ENCODE measurements around the gene SPECC1.
"Not testable (repeated sequence)": the region's sequence is repeated elsewhere in the genome, so short reads cannot be mapped to it uniquely, and the experiment has no call there.

The SPECC1 gene

GRCh38 chr17:20174588-20175265, 165.6 kb downstream of the SPECC1 start:
- no peak for DNase-seq (ENCODE audit: low read depth)

GRCh38 chr17:20179041-20179440, 169.9 kb downstream of the SPECC1 start:
- no peak for DNase-seq (ENCODE audit: low read depth)

DNA sequence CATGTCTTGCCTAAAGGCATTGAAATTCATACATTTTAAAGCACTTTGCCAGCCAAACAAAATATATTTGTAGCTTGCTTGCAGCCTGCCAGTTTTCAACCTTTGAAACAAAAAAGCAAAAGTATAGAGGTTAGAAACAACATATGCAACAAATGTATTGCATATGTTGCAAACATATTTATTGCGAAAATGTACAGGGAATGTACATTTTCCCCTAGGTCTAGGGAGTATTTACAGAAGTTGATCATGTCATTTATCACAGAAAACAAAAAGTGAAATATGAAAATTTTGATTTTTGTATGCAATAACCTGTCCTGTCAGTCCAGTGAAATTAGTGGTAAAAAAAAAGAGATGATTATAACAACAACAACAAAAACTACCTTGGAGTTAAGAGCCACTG, 171.5 kb downstream of the SPECC1 start:
- no peak for DNase-seq (ENCODE audit: low read depth)

DNA sequence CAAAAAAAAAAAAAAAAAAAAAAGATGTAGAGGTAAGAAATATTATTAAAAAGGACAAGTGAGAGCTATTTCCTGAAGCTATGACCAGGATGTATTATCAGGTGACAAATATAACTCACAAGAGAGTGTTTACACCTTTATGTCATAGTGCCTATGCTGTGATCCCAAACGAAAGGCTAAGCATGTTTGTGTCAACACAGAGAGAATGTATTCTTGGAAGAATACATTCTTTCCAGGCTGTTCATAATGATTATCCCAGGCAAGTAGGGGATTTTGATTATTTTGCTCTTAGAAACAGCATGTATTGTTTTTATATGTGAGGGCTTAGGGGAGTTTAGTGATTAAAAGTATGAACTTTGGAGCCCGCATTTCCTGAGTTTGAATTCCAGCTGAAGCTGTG, 175.0 kb downstream of the SPECC1 start:
- DNase-seq (ENCODE audit: low read depth) = no peak

GRCh38 chr17:20184977-20185619, 175.9 kb downstream of the SPECC1 start:
- DNase-seq (ENCODE audit: low read depth) = no peak

GRCh38 chr17:20187049-20187448, 177.9 kb downstream of the SPECC1 start:
- DNase-seq (ENCODE audit: low read depth) = no peak

- DNase-seq (ENCODE audit: low read depth) = no peak
Measured at GRCh38 chr17:20189302-20189701, 180.1 kb downstream of the SPECC1 start.

- DNase-seq (ENCODE audit: low read depth) = no peak
Measured at GRCh38 chr17:20189979-20190378, 180.8 kb downstream of the SPECC1 start.

DNA sequence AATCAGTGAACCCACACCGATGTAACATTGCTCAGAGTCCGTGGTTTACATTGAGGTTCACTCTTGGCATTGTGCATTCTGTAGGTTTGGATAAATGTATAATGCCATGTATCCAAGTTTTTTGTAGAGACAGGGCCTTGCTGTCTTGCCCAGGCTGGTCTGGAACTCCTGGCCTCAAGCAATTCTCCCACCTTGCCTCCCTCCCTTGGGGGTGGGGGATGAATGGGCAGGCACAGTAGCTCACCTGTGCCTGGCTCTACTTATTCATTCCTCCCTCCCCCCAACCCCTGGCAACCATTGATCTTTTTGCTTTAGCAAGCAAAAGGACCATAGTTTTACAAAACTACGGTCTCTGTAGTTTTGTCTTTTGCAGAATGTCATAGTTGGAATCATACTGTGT, 181.4 kb downstream of the SPECC1 start:
- DNase-seq (ENCODE audit: low read depth) = no peak

DNA sequence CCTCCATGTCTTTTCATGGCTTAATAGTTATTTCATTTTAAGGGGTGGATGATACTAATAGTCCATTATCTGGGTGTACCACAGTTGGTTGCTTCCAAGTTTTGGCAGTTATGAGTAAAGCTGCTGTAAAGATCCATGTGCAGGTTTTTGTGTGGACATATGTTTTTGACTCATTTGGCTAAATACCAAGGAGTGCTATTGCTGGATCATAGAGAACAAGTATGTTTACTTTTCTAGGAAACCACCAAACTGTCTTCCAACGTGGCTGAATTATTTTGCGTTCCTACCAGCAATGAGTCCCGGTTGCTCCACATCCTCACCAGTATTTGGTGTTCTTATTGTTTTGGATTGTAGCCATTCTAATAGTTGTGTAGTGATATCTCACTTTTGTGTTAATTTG, 181.9 kb downstream of the SPECC1 start:
- peak; percentile 63 for DNase-seq (ENCODE audit: low read depth)

DNA sequence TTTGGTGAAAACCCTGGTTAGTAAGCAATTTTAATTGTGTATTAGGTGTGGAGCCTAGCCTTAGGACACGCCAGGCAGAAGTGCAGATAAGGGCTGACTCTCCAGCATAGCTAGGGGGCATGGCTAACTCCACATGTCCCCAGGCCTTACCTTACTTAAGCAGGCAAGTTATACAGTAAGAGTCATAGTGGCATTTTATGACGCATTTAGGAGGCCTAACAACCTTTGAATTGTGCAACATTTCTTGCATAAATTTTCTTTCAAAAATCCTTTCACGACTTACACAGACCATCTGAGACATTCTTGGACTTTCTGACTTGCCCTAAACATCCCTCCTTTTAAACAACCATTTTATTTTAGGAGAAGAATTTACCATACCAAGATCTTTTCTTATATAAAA, 187.1 kb downstream of the SPECC1 start:
- not testable (repeated sequence) for DNase-seq (ENCODE audit: low read depth)

DNA sequence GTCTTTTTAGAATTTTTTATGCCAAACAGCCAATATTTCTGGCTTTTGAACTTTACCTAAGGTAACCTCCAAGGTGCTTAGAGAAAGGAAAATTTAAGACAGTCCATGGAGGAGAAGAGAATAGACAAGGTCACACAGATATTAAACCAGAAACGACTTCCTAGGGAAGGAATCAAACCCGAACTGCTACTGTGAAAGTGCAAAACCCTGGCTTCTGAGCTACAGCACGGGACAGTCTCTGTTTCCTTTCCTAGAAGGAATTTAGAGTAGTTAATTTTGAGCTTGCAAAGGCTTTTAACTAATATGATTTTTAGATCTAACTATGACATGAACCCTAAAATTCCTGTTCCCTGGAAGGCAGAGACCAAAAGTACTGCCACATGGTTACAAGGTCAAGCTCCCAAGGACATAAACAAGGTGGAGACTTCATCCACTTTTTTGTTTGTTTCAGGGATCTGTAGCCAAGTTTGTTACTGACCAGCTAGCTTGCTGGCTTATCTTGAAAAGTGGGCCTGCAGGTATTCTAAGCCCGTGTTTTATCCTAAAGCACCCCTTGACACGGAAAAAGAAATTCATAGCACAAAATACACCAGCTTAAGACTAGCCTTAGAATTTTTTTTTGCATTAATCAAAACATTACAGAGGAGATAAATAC, 188.2 kb downstream of the SPECC1 start:
- no peak for DNase-seq (ENCODE audit: low read depth)

GRCh38 chr17:20200016-20200795, 191.0 kb downstream of the SPECC1 start:
- DNase-seq (ENCODE audit: low read depth) = no peak

GRCh38 chr17:20200865-20201458, 191.8 kb downstream of the SPECC1 start:
- DNase-seq (ENCODE audit: low read depth) = no peak

DNA sequence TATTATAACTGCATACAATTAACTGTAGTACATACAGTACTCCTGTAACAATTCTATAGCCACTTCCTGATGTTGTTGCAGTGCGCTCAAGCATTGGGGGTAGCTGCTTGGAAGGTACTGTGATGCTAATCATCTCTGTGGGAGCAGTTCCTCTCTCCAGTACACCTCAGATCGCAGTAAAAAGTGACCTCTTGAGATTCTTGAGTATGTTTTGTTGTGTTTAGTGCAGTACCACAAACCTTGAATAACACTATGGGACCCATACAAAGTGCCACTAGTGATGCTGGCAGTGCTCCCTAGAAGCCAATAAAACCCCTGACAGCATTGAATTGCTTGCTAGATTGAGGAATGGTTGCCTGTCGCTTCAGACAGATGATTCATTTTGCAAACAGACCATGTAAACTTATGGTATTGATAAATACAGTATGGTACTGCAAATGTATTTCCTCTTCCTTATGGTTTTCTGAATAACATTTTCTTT, 193.0 kb downstream of the SPECC1 start:
- DNase-seq (ENCODE audit: low read depth) = no peak

GRCh38 chr17:20203018-20203417, 193.9 kb downstream of the SPECC1 start:
- DNase-seq (ENCODE audit: low read depth) = no peak

DNA sequence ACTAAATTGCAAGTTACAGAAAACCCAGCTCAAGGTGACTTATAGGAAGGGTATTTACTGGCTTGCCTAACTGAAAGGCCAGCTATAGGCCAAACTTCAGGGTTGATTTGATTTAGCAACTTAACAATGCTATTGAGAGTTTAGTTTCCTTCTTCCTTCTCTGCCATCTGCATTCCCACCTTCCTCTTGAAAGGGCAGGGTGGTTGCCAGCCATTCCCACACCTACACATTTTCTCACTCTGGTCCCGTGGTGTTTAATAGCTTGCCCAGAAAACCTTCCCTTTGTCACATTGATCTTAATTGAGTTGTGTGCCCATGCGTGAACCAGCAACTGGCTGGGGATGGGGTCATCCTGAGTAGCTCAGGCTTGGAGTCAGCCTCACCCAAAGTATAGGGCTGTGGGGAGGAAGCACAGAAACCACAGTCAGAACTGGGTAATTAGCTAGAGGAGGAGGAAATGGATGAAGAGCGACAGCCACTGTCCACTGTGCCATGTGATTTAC, 194.7 kb downstream of the SPECC1 start:
- DNase-seq (ENCODE audit: low read depth) = no peak

DNA sequence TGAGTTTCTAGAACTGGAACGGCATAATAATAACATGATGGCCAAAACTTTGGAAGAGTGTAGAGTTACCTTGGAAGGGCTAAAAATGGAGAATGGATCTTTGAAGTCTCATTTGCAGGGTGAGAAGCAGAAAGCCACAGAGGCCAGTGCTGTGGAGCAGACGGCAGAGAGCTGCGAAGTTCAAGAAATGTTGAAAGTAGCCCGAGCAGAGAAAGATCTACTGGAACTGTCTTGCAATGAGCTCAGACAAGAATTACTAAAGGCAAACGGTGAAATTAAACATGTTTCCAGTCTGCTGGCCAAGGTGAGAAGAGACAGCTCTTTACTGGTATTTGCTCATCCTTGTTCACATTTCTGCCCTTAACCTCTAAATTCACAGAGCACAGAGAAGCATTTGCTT, 196.4 kb downstream of the SPECC1 start:
- DNase-seq (ENCODE audit: low read depth) = no peak

DNA sequence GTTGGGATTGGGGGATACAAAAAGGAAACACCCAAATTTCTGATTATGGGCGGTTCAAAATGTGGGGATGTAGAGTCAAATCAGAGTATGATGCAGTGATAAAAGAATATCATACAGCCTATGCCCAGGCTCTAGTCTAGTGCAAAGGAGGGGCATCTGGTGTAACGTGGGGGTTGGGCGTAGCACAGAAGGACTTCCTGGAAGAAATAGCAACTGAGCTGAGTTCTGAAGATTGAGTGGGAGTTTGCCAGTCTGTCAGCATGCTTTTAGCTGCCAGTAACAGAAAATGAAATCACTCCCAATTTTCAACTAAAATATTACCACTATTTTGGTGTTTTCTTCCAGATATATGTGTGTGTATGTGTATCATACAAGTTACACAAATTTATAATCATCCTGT, 196.9 kb downstream of the SPECC1 start:
- no peak for DNase-seq (ENCODE audit: low read depth)

DNA sequence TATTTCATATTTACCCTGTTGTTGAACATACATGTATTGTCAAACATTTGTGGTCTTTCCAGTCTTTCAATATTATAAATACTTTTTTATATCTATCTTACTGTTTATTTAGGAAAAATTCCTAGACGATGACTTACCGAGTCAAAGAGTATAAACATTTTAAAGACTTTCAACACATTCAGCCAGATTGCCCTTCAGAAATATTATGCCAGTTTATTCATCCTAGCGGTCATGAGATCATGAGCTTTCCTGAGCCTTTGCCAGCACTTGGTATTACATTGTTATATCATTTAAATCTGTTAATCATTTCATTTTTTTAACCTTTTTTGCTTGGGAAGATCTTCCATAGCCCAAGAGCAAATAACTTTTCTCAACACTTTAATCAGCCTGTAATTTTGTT, 197.4 kb downstream of the SPECC1 start:
- no peak for DNase-seq (ENCODE audit: low read depth)

DNA sequence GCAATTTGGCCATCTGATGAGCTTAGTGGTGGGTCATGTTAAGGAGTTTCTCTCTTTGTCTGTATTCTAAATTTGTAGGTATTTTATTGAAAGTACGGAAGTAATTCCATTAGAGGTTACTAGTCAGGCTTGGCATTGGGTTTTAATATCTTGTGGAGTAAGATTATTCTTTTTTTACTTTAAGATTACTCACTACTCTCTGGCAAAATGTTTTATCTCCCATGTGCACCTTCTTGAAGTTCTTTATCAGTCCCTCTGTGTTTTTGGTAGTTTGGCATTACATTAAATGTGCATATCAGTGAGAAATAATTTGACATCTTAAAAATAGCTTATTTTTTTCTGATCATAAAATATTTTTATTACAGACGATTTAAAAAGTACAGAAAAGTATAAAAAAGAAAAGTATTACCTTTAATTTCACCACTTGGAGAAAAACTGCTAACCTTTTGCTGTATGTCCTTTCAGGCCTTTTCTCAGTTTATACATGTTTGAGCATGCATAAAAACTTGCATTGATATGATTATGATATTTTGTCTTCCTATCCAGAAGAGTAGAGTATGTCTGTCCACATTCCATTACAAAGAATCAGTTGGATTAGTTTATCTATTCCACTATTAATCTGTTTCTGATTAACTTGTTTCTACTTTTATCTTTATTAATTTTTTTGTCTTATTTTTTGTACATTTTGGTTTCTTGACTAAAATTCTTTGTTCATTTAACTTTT, 198.3 kb downstream of the SPECC1 start:
- DNase-seq (ENCODE audit: low read depth) = no peak
